Measurements from ENCODE around the gene GBF1.

DNA sequence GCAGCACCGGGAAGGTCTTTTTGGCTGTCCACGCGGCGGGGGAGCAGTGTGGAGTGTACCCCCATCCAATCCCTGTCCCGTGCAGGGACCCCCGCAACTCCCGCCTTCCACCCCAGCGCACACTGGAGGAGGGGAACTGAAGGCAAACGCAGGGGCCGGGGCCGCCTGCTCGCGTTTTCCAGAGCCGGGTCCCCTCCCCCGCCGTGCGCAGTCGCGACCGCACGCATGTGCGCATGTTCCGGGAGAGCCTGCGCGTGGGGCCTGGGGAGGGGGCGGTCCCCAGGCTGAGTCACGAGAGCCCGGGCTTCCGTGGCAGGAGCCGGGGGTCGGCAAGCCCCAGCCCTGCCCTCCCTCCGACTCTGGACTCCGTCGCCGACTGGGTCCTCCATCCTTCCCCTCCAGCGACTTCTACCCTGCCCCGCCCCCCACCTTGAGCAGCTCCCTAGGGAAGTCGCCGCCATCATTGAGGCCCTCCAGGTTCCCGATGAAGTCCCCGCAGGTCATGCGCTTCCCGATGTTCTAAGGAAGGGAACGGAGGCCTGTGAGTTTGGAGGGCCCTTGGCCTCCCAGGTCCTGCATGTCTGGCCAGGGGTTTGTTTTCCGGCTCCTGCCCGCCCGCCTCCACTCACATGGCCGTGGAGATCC is 165.2 kb downstream of the GBF1 start:
- TF ChIP-seq, protein P1, sequence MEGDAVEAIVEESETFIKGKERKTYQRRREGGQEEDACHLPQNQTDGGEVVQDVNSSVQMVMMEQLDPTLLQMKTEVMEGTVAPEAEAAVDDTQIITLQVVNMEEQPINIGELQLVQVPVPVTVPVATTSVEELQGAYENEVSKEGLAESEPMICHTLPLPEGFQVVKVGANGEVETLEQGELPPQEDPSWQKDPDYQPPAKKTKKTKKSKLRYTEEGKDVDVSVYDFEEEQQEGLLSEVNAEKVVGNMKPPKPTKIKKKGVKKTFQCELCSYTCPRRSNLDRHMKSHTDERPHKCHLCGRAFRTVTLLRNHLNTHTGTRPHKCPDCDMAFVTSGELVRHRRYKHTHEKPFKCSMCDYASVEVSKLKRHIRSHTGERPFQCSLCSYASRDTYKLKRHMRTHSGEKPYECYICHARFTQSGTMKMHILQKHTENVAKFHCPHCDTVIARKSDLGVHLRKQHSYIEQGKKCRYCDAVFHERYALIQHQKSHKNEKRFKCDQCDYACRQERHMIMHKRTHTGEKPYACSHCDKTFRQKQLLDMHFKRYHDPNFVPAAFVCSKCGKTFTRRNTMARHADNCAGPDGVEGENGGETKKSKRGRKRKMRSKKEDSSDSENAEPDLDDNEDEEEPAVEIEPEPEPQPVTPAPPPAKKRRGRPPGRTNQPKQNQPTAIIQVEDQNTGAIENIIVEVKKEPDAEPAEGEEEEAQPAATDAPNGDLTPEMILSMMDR (IDR thresholded peaks at IDR 0.05; ENCODE audit: low read depth, low read length), result no peak
- no peak for TF ChIP-seq EZH2phosphoT487 (IDR thresholded peaks at IDR 0.05; ENCODE audit: low read depth)
